Body of pancreas (tissue), 4 donors: ENCODE data around the gene RPL3.

Source experiments
- POLR2A ChIP-seq, 3 donors: fragments of 450-650 bp; IDR thresholded peaks; one replicate each; pipeline ENCODE4 v1.6.1; 2016; ENCODE audit warnings: antibody characterized with exemption in 3 of 3, mild to moderate bottlenecking in 2 of 3
- TF ChIP-seq, protein P1 (sequence below), 7 experiments: fragments of 450-650 bp in 4 of 7; fragments of 200-600 bp in 3 of 7; sonication (generic) in 3 of 7; IDR thresholded peaks; one replicate each; pipeline ENCODE4 v1.5.1; 2016 to 2019; ENCODE audit warnings: antibody characterized with exemption in 7 of 7

DNA sequence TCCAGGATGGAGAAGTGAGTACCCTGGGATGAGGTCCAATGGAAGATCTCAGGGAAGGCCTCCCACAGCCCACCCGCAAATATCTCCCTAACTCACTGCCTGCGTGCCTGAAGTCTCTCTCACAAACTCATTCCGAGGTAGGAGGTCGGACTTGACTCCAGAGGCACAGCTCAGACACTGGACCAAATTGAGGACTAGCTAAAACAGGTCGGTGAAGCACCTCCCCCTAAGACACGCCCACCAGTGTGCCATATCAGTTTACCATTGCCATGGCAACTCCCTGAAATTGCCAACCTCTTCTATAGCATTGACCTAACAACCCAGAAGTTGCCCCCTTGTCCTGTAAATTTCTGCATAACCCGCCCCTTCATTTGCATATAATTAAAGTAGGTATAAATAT lies 17.5 kb downstream of the RPL3 start:
- TF ChIP-seq, protein P1, sequence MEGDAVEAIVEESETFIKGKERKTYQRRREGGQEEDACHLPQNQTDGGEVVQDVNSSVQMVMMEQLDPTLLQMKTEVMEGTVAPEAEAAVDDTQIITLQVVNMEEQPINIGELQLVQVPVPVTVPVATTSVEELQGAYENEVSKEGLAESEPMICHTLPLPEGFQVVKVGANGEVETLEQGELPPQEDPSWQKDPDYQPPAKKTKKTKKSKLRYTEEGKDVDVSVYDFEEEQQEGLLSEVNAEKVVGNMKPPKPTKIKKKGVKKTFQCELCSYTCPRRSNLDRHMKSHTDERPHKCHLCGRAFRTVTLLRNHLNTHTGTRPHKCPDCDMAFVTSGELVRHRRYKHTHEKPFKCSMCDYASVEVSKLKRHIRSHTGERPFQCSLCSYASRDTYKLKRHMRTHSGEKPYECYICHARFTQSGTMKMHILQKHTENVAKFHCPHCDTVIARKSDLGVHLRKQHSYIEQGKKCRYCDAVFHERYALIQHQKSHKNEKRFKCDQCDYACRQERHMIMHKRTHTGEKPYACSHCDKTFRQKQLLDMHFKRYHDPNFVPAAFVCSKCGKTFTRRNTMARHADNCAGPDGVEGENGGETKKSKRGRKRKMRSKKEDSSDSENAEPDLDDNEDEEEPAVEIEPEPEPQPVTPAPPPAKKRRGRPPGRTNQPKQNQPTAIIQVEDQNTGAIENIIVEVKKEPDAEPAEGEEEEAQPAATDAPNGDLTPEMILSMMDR (IDR thresholded peaks at IDR 0.05) = no peak
- TF ChIP-seq POLR2A (IDR thresholded peaks at IDR 0.05) = no peak
